DND-41 (cell line): ENCODE data around the gene ZIC2.

ENCODE experiments used
- CTCF ChIP-seq: IDR thresholded peaks from 2 replicates; pipeline ENCODE4 v1.5.1; 2012; ENCODE audit warnings: borderline replicate concordance, low read length, moderate library complexity, mild to moderate bottlenecking; ENCODE audit not compliant: poor library complexity, severe bottlenecking; ENCODE audit errors: extremely low read depth
- EZH2 ChIP-seq: IDR thresholded peaks from 3 replicates; pipeline ENCODE4 v1.6.1; 2012; ENCODE audit warnings: borderline replicate concordance, low read depth, mild to moderate bottlenecking, moderate library complexity, low read length, inconsistent platforms; ENCODE audit not compliant: severe bottlenecking

GRCh38 chr13:99971576-99972189 lies 9.9 kb upstream of the ZIC2 start, which contains the start of gene ZIC5:
- TF ChIP-seq CTCF (no peak), EZH2 (no peak)
